Activated CD8-positive, alpha-beta memory T cell treated with anti-CD3 and anti-CD28 coated beads, Interleukin-2, amount 50 U/mL, for 1 hour (primary cell): Measurements from ENCODE around the gene SLC39A10.
"Not testable (repeated sequence)": the region's sequence is repeated elsewhere in the genome, so short reads cannot be mapped to it uniquely, and the experiment has no call there.

Experiments
- DNase-seq: peaks from one replicate; pipeline ENCODE4 v3.0.0-alpha.2; 2020; ENCODE audit errors: extremely low read depth

Gene SLC39A10

GRCh38 chr2:195656859-195657633 lies at the start of gene SLC39A10:
TSS of gene SLC39A10 (plus strand) at chr2:195657226. CDS start at chr2:195680043, 22,817 bp downstream.
- peak; percentile 96 for DNase-seq

- DNase-seq = no peak
Measured at GRCh38 chr2:195608768-195609454, 48.1 kb upstream of the SLC39A10 start.

- DNase-seq = no peak
Measured at GRCh38 chr2:195610717-195611116, 46.3 kb upstream of the SLC39A10 start.

- no peak for DNase-seq
Measured at GRCh38 chr2:195612611-195613495, 44.2 kb upstream of the SLC39A10 start.

- DNase-seq = no peak
Measured at GRCh38 chr2:195613922-195614321, 43.1 kb upstream of the SLC39A10 start.

GRCh38 chr2:195619590-195619989 lies 37.4 kb upstream of the SLC39A10 start:
- DNase-seq = no peak

GRCh38 chr2:195620501-195620900 lies 36.5 kb upstream of the SLC39A10 start:
- DNase-seq = no peak

GRCh38 chr2:195622966-195623365 lies 34.1 kb upstream of the SLC39A10 start:
- DNase-seq = no peak

- no peak for DNase-seq
Measured at GRCh38 chr2:195626507-195626906, 30.5 kb upstream of the SLC39A10 start.

- no peak for DNase-seq
Measured at GRCh38 chr2:195628666-195629065, 28.4 kb upstream of the SLC39A10 start.

GRCh38 chr2:195632856-195633572 lies 24.0 kb upstream of the SLC39A10 start:
- no peak for DNase-seq

- no peak for DNase-seq
Measured at GRCh38 chr2:195633573-195633870, 23.5 kb upstream of the SLC39A10 start.

GRCh38 chr2:195633974-195634373 lies 23.1 kb upstream of the SLC39A10 start:
- no peak for DNase-seq

GRCh38 chr2:195636890-195637289 lies 20.1 kb upstream of the SLC39A10 start:
- DNase-seq = no peak

GRCh38 chr2:195638750-195639149 lies 18.3 kb upstream of the SLC39A10 start:
- DNase-seq = no peak

- DNase-seq = no peak
Measured at GRCh38 chr2:195639238-195639858, 17.7 kb upstream of the SLC39A10 start.

GRCh38 chr2:195639959-195640358 lies 17.1 kb upstream of the SLC39A10 start:
- no peak for DNase-seq

- DNase-seq = no peak
Measured at GRCh38 chr2:195642027-195642678, 14.9 kb upstream of the SLC39A10 start.

GRCh38 chr2:195642679-195643068 lies 14.4 kb upstream of the SLC39A10 start:
- DNase-seq = no peak

GRCh38 chr2:195644708-195645107 lies 12.3 kb upstream of the SLC39A10 start:
- not testable (repeated sequence) for DNase-seq

- DNase-seq = no peak
Measured at GRCh38 chr2:195645413-195645812, 11.6 kb upstream of the SLC39A10 start.
